Esophagus squamous epithelium (tissue), 4 donors: Measurements from ENCODE around the gene B4GALT4.

ENCODE experiments used
- CTCF ChIP-seq, 6 experiments: fragments of 450-650 bp in 4 of 6; fragments of 200-600 bp in 2 of 6; sonication (generic) in 2 of 6; IDR thresholded peaks; one replicate each; pipeline ENCODE4 v1.5.1; 2016 to 2019; ENCODE audit warnings: antibody characterized with exemption in 6 of 6, mild to moderate bottlenecking in 4 of 6, moderate library complexity in 4 of 6
- POLR2A ChIP-seq, 4 donors: fragments of 450-650 bp; IDR thresholded peaks; one replicate each; pipeline ENCODE4 v1.6.1; 2017; ENCODE audit warnings: antibody characterized with exemption in 4 of 4, mild to moderate bottlenecking in 4 of 4, moderate library complexity in 3 of 4

GRCh38 chr3:119220970-119221667 is 19.6 kb downstream of the B4GALT4 start:
- TF ChIP-seq CTCF (IDR thresholded peaks at IDR 0.05) (no peak), POLR2A (IDR thresholded peaks at IDR 0.05) (no peak)
